ENCODE measurements around the gene CCDC142.

- no peak for TF ChIP-seq ZNF70 (CRISPR knock-in tag; IDR thresholded peaks at IDR 0.05)
- TF ChIP-seq PPARA (CRISPR knock-in tag; IDR thresholded peaks at IDR 0.05; ENCODE audit: borderline replicate concordance), result no peak
- no peak for TF ChIP-seq ARNTL (CRISPR knock-in tag; IDR thresholded peaks at IDR 0.05; ENCODE audit: borderline replicate concordance, low read depth)
- no peak for TF ChIP-seq PATZ1 (CRISPR knock-in tag; IDR thresholded peaks at IDR 0.05; ENCODE audit: borderline replicate concordance)
These were observed 54.1 kb downstream of the CCDC142 start for GRCh38 chr2:74428675-74429074.
